Neutrophil (primary cell): Measurements from ENCODE around the gene PFKFB2.
A peak's percentile ranks its signal among the peaks of the same experiment; 100 is the strongest.

ENCODE experiments used
- H3K27ac ChIP-seq: fragments of 200-600 bp; sonication (generic); 2 replicates; pipeline ENCODE4 v1.5.1; 2016; ENCODE audit warnings: mild to moderate bottlenecking, moderate library complexity
- H3K27me3 ChIP-seq: fragments of 200-600 bp; sonication (generic); 2 replicates; pipeline ENCODE4 v1.6.0; 2016; ENCODE audit warnings: mild to moderate bottlenecking
- H3K36me3 ChIP-seq: fragments of 200-600 bp; sonication (generic); 2 replicates; pipeline ENCODE4 v1.5.1; 2017
- H3K4me1 ChIP-seq, 2 experiments: fragments of 200-600 bp in 1 of 2; sonication (generic) in 1 of 2; 1 replicate in 1 of 2; 2 replicates in 1 of 2; pipeline versions ENCODE4 v1.5.1 to v1.6.1; 2013 to 2016; ENCODE audit warnings: low read depth in 1 of 2, low read length in 1 of 2, mild to moderate bottlenecking in 1 of 2, moderate library complexity in 1 of 2; ENCODE audit not compliant: control insufficient read depth in 1 of 2, insufficient read depth in 1 of 2
- H3K4me3 ChIP-seq, 2 experiments: fragments of 200-600 bp in 1 of 2; sonication (generic) in 1 of 2; 1 replicate in 1 of 2; 2 replicates in 1 of 2; pipeline ENCODE4 v1.5.1; 2013 to 2016; ENCODE audit warnings: low read depth in 1 of 2, low read length in 1 of 2, mild to moderate bottlenecking in 1 of 2, moderate library complexity in 1 of 2
- H3K9me3 ChIP-seq: fragments of 200-600 bp; sonication (generic); 2 replicates; pipeline ENCODE4 v1.5.1; 2016
- CTCF ChIP-seq: fragments of 200-600 bp; sonication (generic); IDR thresholded peaks from 2 replicates; pipeline ENCODE4 v1.5.1; 2016; ENCODE audit warnings: antibody characterized with exemption

PFKFB2 gene

GRCh38 chr1:207070811-207071210 lies 17.7 kb downstream of the PFKFB2 start:
- Histone ChIP-seq H3K4me1 (peaks cover 80 to 84% of the 10 kb centered on the region in 2 experiments), H3K36me3 (peaks cover 59% of the 10 kb centered on the region), H3K4me3 (peak overlapping the region; percentile 12 to 32), H3K27ac (peak overlapping the region; percentile 87), H3K9me3 (no peaks in the 10 kb centered on the region), H3K27me3 (no peaks in the 10 kb centered on the region)
- TF ChIP-seq CTCF, result no peak

- Histone ChIP-seq H3K36me3 (peaks cover 57% of the 10 kb centered on the region), H3K27me3 (no peaks in the 10 kb centered on the region), H3K27ac (peak overlapping the region; percentile 87), H3K4me3 (peak overlapping the region in 1 of 2 experiments; percentile 32), H3K4me1 (peaks cover 80 to 84% of the 10 kb centered on the region in 2 experiments), H3K9me3 (no peaks in the 10 kb centered on the region)
- no peak for TF ChIP-seq CTCF
These were observed 18.4 kb downstream of the PFKFB2 start for GRCh38 chr1:207071426-207071825.

- H3K4me1 ChIP-seq, result peaks cover 84 to 91% of the 10 kb centered on the region in 2 experiments
- H3K27ac ChIP-seq, result peak overlapping the region; percentile 87
- peak overlapping the region in 1 of 2 experiments; percentile 32 for H3K4me3 ChIP-seq
- no peak for TF ChIP-seq CTCF
- H3K9me3 ChIP-seq, result no peaks in the 10 kb centered on the region
- no peaks in the 10 kb centered on the region for H3K27me3 ChIP-seq
- H3K36me3 ChIP-seq, result peaks cover 53% of the 10 kb centered on the region
These were observed 19.2 kb downstream of the PFKFB2 start for GRCh38 chr1:207072233-207072632.

GRCh38 chr1:207073906-207074820 lies 21.1 kb downstream of the PFKFB2 start:
- Histone ChIP-seq H3K9me3 (no peaks in the 10 kb centered on the region), H3K27me3 (no peaks in the 10 kb centered on the region), H3K27ac (peak overlapping the region; percentile 17), H3K36me3 (peaks cover 49% of the 10 kb centered on the region), H3K4me3 (no peak overlapping the region), H3K4me1 (peaks cover 84 to 85% of the 10 kb centered on the region in 2 experiments)
- TF ChIP-seq CTCF, result no peak

- H3K4me3 ChIP-seq, result no peak overlapping the region
- H3K4me1 ChIP-seq, result peaks cover 62 to 63% of the 10 kb centered on the region in 2 experiments
- H3K27ac ChIP-seq, result no peak overlapping the region
- H3K9me3 ChIP-seq, result no peaks in the 10 kb centered on the region
- TF ChIP-seq CTCF, result no peak
- no peaks in the 10 kb centered on the region for H3K27me3 ChIP-seq
- peaks cover 69% of the 10 kb centered on the region for H3K36me3 ChIP-seq
These were observed 23.3 kb downstream of the PFKFB2 start for GRCh38 chr1:207076181-207076955.
